Loucy (cell line): ENCODE data around the gene CERK.

Experiments used
- H2AFZ ChIP-seq: fragments of 200-600 bp; sonication (generic); 2 replicates; pipeline ENCODE4 v1.6.0; 2016; ENCODE audit warnings: antibody characterized with exemption, mild to moderate bottlenecking, low read length, moderate library complexity
- H3F3A ChIP-seq: fragments of 200-600 bp; 2 replicates; pipeline ENCODE4 v1.6.0; 2016; ENCODE audit warnings: antibody characterized with exemption, low read depth, mild to moderate bottlenecking
- H3K27me3 ChIP-seq: fragments of 200-600 bp; sonication (generic); 2 replicates; pipeline ENCODE4 v1.6.1; 2014; ENCODE audit warnings: low read length, mild to moderate bottlenecking; ENCODE audit not compliant: insufficient read depth, poor library complexity, severe bottlenecking
- H3K36me3 ChIP-seq: fragments of 200-600 bp; sonication (generic); 2 replicates; pipeline ENCODE4 v1.6.1; 2016; ENCODE audit warnings: low read length; ENCODE audit not compliant: insufficient read depth
- H3K4me1 ChIP-seq: fragments of 200-600 bp; sonication (generic); 2 replicates; pipeline ENCODE4 v1.5.1; 2014; ENCODE audit warnings: low read length, mild to moderate bottlenecking; ENCODE audit not compliant: insufficient read depth, poor library complexity, severe bottlenecking
- H3K4me2 ChIP-seq: fragments of 200-600 bp; sonication (generic); 2 replicates; pipeline ENCODE4 v1.6.0; 2014; ENCODE audit warnings: antibody characterized with exemption, low read length, low read depth, mild to moderate bottlenecking; ENCODE audit not compliant: poor library complexity, severe bottlenecking
- H3K4me3 ChIP-seq: fragments of 200-600 bp; sonication (generic); 2 replicates; pipeline ENCODE4 v1.5.1; 2014; ENCODE audit warnings: low read length, mild to moderate bottlenecking, mixed read lengths; ENCODE audit not compliant: poor library complexity, severe bottlenecking
- H3K79me2 ChIP-seq: fragments of 200-600 bp; sonication (generic); 2 replicates; pipeline ENCODE4 v1.6.1; 2014; ENCODE audit warnings: low read length; ENCODE audit not compliant: insufficient read depth
- H3K9ac ChIP-seq: fragments of 200-600 bp; sonication (generic); 2 replicates; pipeline ENCODE4 v1.6.0; 2014; ENCODE audit warnings: mild to moderate bottlenecking, low read depth, low read length, moderate library complexity; ENCODE audit not compliant: poor library complexity, severe bottlenecking
- H3K9me2 ChIP-seq: fragments of 200-600 bp; sonication (generic); replicated peaks from 2 replicates; pipeline ENCODE4 v1.6.1; 2016; ENCODE audit warnings: low read depth, low read length, mixed read lengths
- H3K9me3 ChIP-seq: fragments of 200-600 bp; sonication (generic); 2 replicates; pipeline ENCODE4 v1.6.1; 2014; ENCODE audit warnings: mild to moderate bottlenecking, antibody characterized with exemption, low read length, low read depth; ENCODE audit not compliant: insufficient read depth
- H4K20me1 ChIP-seq: fragments of 200-600 bp; sonication (generic); 2 replicates; pipeline ENCODE4 v1.6.0; 2014; ENCODE audit warnings: antibody characterized with exemption, low read length, mild to moderate bottlenecking; ENCODE audit not compliant: insufficient read depth, poor library complexity, severe bottlenecking
- CTCF ChIP-seq: fragments of 200-600 bp; sonication (generic); conservative IDR thresholded peaks from 2 replicates; pipeline ENCODE4 v1.5.1; 2014; ENCODE audit warnings: mild to moderate bottlenecking, antibody characterized with exemption, low read length
- EZH2phosphoT487 ChIP-seq: fragments of 200-600 bp; IDR thresholded peaks from 2 replicates; pipeline ENCODE4 v1.6.1; 2018; ENCODE audit warnings: antibody characterized with exemption, mild to moderate bottlenecking, moderate library complexity, borderline replicate concordance

CERK gene

GRCh38 chr22:46780453-46780852 is 42.4 kb upstream of the CERK start:
- Histone ChIP-seq H3K4me3 (no peak overlapping the region), H3K79me2 (peaks cover 87% of the 10 kb centered on the region), H4K20me1 (no peaks in the 10 kb centered on the region)

GRCh38 chr22:46779651-46780050 is 41.6 kb upstream of the CERK start:
- Histone ChIP-seq H3K9ac (no peak overlapping the region), H3K79me2 (peaks cover 87% of the 10 kb centered on the region), H4K20me1 (no peaks in the 10 kb centered on the region), H3K4me1 (peaks cover 4% of the 10 kb centered on the region), H3K36me3 (no peaks in the 10 kb centered on the region), H3F3A (no peaks in the 10 kb centered on the region), H3K4me2 (no peak overlapping the region), H2AFZ (no peak overlapping the region), H3K27me3 (no peaks in the 10 kb centered on the region), H3K9me3 (no peaks in the 10 kb centered on the region), H3K4me3 (no peak overlapping the region), H3K9me2 (no peaks in the 10 kb centered on the region)
- no peak for TF ChIP-seq CTCF
- no peak for TF ChIP-seq EZH2phosphoT487

More at GRCh38 chr22:46780453-46780852, 42.4 kb upstream of the CERK start:
- Histone ChIP-seq H3K27me3 (no peaks in the 10 kb centered on the region), H2AFZ (no peak overlapping the region), H3F3A (no peaks in the 10 kb centered on the region), H3K9me3 (no peaks in the 10 kb centered on the region), H3K4me2 (no peak overlapping the region), H3K36me3 (no peaks in the 10 kb centered on the region), H3K9me2 (no peaks in the 10 kb centered on the region), H3K9ac (no peak overlapping the region), H3K4me1 (peaks cover 4% of the 10 kb centered on the region)
- TF ChIP-seq EZH2phosphoT487 (no peak), CTCF (no peak)

GRCh38 chr22:46779023-46779422 is 41.0 kb upstream of the CERK start:
- Histone ChIP-seq H3K79me2 (peaks cover 87% of the 10 kb centered on the region), H3K4me2 (no peak overlapping the region), H3K9ac (no peak overlapping the region), H3K27me3 (no peaks in the 10 kb centered on the region), H3K9me3 (no peaks in the 10 kb centered on the region), H3K36me3 (no peaks in the 10 kb centered on the region), H3K4me1 (peaks cover 4% of the 10 kb centered on the region), H2AFZ (no peak overlapping the region), H3K9me2 (no peaks in the 10 kb centered on the region), H4K20me1 (peaks cover 3% of the 10 kb centered on the region), H3K4me3 (no peak overlapping the region), H3F3A (no peaks in the 10 kb centered on the region)
- TF ChIP-seq CTCF (no peak), EZH2phosphoT487 (no peak)
